ENCODE measurements around the gene ATXN1.

Gene ATXN1

GRCh38 chr6:16635810-16636602 lies 125.3 kb downstream of the ATXN1 start:
- Histone ChIP-seq H3K27ac (no peak overlapping the region), H3K4me1 (peaks cover 0 to 40% (median 12%) of the 10 kb centered on the region in 4 donors), H3K27me3 (no peaks in the 10 kb centered on the region), H3K4me3 (no peak overlapping the region), H3K9me3 (no peaks in the 10 kb centered on the region), H3K36me3 (peaks cover 0 to 7% (median 0%) of the 10 kb centered on the region in 3 donors)
- TF ChIP-seq, protein P1, sequence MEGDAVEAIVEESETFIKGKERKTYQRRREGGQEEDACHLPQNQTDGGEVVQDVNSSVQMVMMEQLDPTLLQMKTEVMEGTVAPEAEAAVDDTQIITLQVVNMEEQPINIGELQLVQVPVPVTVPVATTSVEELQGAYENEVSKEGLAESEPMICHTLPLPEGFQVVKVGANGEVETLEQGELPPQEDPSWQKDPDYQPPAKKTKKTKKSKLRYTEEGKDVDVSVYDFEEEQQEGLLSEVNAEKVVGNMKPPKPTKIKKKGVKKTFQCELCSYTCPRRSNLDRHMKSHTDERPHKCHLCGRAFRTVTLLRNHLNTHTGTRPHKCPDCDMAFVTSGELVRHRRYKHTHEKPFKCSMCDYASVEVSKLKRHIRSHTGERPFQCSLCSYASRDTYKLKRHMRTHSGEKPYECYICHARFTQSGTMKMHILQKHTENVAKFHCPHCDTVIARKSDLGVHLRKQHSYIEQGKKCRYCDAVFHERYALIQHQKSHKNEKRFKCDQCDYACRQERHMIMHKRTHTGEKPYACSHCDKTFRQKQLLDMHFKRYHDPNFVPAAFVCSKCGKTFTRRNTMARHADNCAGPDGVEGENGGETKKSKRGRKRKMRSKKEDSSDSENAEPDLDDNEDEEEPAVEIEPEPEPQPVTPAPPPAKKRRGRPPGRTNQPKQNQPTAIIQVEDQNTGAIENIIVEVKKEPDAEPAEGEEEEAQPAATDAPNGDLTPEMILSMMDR (IDR thresholded peaks at IDR 0.05): no peak
- intact Hi-C loops (cut with DNase I; ENCODE audit: low total_unique reads): no loop called here
- DNase-seq: no peak

DNA sequence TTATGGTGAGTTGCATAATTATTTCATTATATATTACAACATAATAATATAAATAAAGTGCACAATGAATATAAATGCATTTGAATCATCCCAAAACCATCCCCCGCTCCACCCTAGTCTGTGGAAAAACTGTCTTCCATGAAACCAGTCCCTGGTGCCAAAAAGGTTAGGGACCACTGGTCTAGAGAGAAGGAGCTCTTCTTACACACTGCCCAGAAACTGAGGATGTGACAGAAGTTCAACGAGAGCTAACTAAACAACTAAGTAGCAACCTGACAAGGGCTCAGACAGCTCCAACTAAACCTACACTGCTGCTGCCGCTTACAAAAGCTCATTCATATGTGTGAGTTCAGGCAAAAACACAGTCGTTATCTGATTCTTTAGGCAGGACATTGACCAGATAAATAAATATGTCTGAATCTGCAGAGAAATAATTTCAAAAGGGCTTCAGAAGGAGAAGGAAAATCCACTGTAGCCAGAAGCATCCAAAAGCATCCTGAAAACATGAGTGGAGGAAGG lies 125.9 kb downstream of the ATXN1 start:
- intact Hi-C loops (cut with DNase I; ENCODE audit: low total_unique reads): no loop called here
- Histone ChIP-seq H3K9me3 (no peaks in the 10 kb centered on the region), H3K36me3 (peaks cover 0 to 7% (median 0%) of the 10 kb centered on the region in 3 donors), H3K4me3 (no peak overlapping the region), H3K4me1 (peaks cover 0 to 40% (median 12%) of the 10 kb centered on the region in 4 donors), H3K27me3 (no peaks in the 10 kb centered on the region), H3K27ac (no peak overlapping the region)
- DNase-seq: no peak
- TF ChIP-seq, protein P1 (IDR thresholded peaks at IDR 0.05): no peak

DNA sequence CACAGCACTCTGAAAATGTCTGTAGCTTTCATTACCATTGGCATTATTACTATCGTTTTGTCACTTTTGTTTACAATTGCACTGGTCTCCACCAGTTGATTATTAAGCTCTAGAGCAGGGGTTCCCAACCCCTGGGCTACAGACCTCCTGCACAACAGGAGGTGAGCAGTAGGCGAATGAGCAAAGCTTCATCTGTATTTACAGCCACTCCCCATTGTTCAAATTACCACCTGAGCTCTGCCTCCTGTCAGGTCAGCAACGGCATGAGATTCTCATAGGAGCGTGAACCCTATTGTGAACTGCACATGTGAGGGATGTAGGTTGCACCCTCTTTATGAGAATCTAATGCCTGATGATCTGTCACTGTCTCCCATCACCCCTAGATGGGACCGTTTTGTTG lies 126.4 kb downstream of the ATXN1 start:
- DNase-seq: no peak
- TF ChIP-seq, protein P1 (IDR thresholded peaks at IDR 0.05): no peak
- H3K9me3 ChIP-seq: no peaks in the 10 kb centered on the region

GRCh38 chr6:16633961-16634360 lies 127.3 kb downstream of the ATXN1 start:
- no peak overlapping the region for H3K27ac ChIP-seq
- no peaks in the 10 kb centered on the region for H3K27me3 ChIP-seq
- no peak for DNase-seq
- H3K9me3 ChIP-seq: no peaks in the 10 kb centered on the region
- TF ChIP-seq, protein P1 (IDR thresholded peaks at IDR 0.05): no peak
- H3K36me3 ChIP-seq: peaks cover 0 to 3% (median 0%) of the 10 kb centered on the region in 3 donors
- H3K4me1 ChIP-seq: peaks cover 0 to 28% (median 10%) of the 10 kb centered on the region in 4 donors
- H3K4me3 ChIP-seq: no peak overlapping the region
- intact Hi-C loops (cut with DNase I; ENCODE audit: low total_unique reads): no loop called here

More for the DNA sequence above, 126.4 kb downstream of the ATXN1 start:
- Histone ChIP-seq H3K27ac (no peak overlapping the region), H3K27me3 (no peaks in the 10 kb centered on the region), H3K4me3 (no peak overlapping the region), H3K4me1 (peaks cover 0 to 36% (median 12%) of the 10 kb centered on the region in 4 donors), H3K36me3 (peaks cover 0 to 7% (median 0%) of the 10 kb centered on the region in 3 donors)
- intact Hi-C loops (cut with DNase I; ENCODE audit: low total_unique reads): no loop called here

DNA sequence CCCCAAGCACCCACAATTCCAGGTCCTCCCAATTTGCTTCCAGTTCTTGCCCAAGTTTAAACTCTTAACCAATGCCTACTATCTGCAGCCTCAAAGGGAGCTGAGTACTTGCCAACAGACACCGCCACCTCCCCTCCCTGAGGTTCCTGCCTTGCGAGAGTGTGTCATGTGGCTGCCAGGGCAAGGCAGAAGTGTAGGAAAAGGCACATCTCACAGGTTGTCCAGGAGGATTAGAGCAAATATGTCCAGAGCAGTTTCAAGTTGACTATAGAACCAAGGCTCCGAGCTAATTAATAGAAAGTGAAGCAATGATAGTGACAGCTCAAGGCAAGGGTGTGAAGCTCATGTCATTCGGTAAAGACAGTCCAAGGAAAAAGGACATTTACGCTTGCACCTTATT lies 127.8 kb downstream of the ATXN1 start:
- no peak overlapping the region for H3K27ac ChIP-seq

More for the DNA sequence above, 127.8 kb downstream of the ATXN1 start:
- peaks cover 0 to 28% (median 10%) of the 10 kb centered on the region in 4 donors for H3K4me1 ChIP-seq
- H3K4me3 ChIP-seq: no peak overlapping the region
- no peaks in the 10 kb centered on the region for H3K36me3 ChIP-seq
- no peaks in the 10 kb centered on the region for H3K27me3 ChIP-seq
- H3K9me3 ChIP-seq: no peaks in the 10 kb centered on the region
- intact Hi-C loops (cut with DNase I; ENCODE audit: low total_unique reads): no loop called here
- DNase-seq: no peak
- TF ChIP-seq, protein P1 (IDR thresholded peaks at IDR 0.05): no peak

All from tibial artery (tissue), 4 donors.